ENCODE measurements around the gene NHERF1. TPM values are rescaled to one million over a fixed set of nuclear protein-coding genes. Genes with fewer than 3 reads are reported as not detected.

Gene NHERF1
- total and polyA plus RNA-seq, 2 of the 13 experiments (the other 11 are each of a cell fraction or from before 2014, with no cell fraction given) = 169 to 269 TPM

DNA sequence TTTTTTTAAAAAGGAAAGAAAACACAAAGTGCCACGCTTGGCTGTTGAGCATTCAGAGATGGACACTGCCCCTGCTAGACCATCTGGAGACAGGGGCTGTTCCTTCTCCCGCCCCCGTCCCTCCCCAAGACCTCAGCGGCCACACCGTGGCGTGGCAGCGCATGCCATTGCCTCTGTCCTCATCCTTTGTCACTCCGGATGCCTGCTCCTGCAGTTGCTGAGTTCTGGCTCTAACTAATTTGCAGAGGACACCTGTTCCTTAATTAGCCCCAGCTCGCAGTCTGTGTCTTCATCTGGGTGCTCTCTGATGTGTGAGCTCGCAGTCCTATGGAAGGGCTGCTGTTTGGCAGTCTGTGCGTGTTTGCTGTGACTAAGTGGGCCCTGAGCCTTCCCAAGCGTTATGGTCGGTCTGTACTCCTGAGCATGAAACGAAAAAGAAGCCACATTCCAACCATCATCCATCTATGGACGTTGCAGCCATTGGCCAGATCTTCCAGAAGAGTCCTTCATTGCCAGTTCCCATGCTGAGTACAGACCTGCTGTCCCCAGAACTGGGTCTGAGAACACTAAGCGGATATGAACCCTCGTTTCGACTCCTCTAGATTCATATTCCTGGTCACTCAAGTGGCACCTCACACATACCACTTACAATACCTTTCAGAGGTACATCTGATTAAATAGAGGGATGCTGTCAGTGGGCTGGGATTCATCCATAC, 68.6 kb downstream of the NHERF1 start:
- ATAC-seq (no peak), DNase-seq (ENCODE audit: low spot score) (no peak), FAIRE-seq (no peak)
- Histone ChIP-seq H3K9ac (ENCODE audit: insufficient read depth, low read depth, low read length) (no peak overlapping the region), H3K4me2 (ENCODE audit: low read depth, low read length) (no peak overlapping the region), H3K27ac (ENCODE audit: extremely low read length, insufficient read depth, low read length) (no peak overlapping the region), H3K36me3 (replicated peaks in 1 of 2; ENCODE audit: control insufficient read depth in 1 of 2, insufficient read depth in 2 of 2, low read length in 2 of 2) (peaks cover 2 to 5% of the 10 kb centered on the region in 2 experiments; a peak in 3 of 5 replicates), H4K20me1 (ENCODE audit: insufficient read depth, low read length) (no peaks in the 10 kb centered on the region), H3K9me3 (ENCODE audit: low read length) (no peaks in the 10 kb centered on the region), H3K4me1 (ENCODE audit: insufficient read depth, low read length) (no peaks in the 10 kb centered on the region), H2AFZ (ENCODE audit: low read length) (no peak overlapping the region), H3K79me2 (ENCODE audit: insufficient read depth, low read length) (no peaks in the 10 kb centered on the region), H3K27me3 (ENCODE audit: control insufficient read depth in 1 of 2, insufficient read depth in 2 of 2, low read length in 2 of 2) (no peaks in the 10 kb centered on the region), H3K4me3 (replicated peaks in 1 of 3; ENCODE audit: insufficient read depth in 1 of 3, low read depth in 2 of 3, low read length in 3 of 3) (no peak overlapping the region)
- in situ Hi-C loops (cut with HindIII; ENCODE audit: extremely low pct_ligation_motif_present, low pct_unique_long_range_greater_than_20kb) = no loop called here
- intact Hi-C loops (cut with micrococcal nuclease; ENCODE audit: unreplicated experiment) = loop anchor here (1.0 kb wide), 1 partner anchor 35 kb away; no protein-coding TSS in a partner anchor
- WGBS (ENCODE audit: low lambda C conversion rate) = 91% methylated on average over 17 of the region's 18 CpGs
- CTCF ChIA-PET (ENCODE audit: low intra/inter-chr PET ratio, low total read pairs) = no interaction called here
- TF ChIP-seq ZNF782 (CRISPR knock-in tag; IDR thresholded peaks at IDR 0.05; ENCODE audit: borderline replicate concordance) (no peak), GTF2F1 (IDR thresholded peaks at IDR 0.05; ENCODE audit: low read length) (no peak), BRD4 (CRISPR knock-in tag; IDR thresholded peaks at IDR 0.05) (no peak), PHF8 (CRISPR knock-in tag; IDR thresholded peaks at IDR 0.05) (no peak), KLF6 (CRISPR knock-in tag; IDR thresholded peaks at IDR 0.05) (no peak), MYNN (CRISPR knock-in tag; IDR thresholded peaks at IDR 0.05; ENCODE audit: low read depth) (no peak)
- TF ChIP-seq, protein P1, sequence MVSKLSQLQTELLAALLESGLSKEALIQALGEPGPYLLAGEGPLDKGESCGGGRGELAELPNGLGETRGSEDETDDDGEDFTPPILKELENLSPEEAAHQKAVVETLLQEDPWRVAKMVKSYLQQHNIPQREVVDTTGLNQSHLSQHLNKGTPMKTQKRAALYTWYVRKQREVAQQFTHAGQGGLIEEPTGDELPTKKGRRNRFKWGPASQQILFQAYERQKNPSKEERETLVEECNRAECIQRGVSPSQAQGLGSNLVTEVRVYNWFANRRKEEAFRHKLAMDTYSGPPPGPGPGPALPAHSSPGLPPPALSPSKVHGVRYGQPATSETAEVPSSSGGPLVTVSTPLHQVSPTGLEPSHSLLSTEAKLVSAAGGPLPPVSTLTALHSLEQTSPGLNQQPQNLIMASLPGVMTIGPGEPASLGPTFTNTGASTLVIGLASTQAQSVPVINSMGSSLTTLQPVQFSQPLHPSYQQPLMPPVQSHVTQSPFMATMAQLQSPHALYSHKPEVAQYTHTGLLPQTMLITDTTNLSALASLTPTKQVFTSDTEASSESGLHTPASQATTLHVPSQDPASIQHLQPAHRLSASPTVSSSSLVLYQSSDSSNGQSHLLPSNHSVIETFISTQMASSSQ (IDR thresholded peaks at IDR 0.05; ENCODE audit: low read depth) = no peak
- TF ChIP-seq, protein P1 (CRISPR knock-in tag; IDR thresholded peaks at IDR 0.05; ENCODE audit: borderline replicate concordance) = no peak
- POLR2A ChIA-PET = no interaction called here
- no TSS peak for BruUV-seq (replicated peaks)
